Liver (tissue), 9 donors: ENCODE measurements around the gene UHRF2. TPM values are rescaled to one million over a fixed set of nuclear protein-coding genes. Genes with fewer than 3 reads are reported as not detected.

Experiments used
- DNase-seq: peaks from one replicate; pipeline ENCODE4 v3.0.0-alpha.2; 2017; ENCODE audit warnings: low spot score
- H3K27ac ChIP-seq, 2 donors: one replicate each; pipeline ENCODE4 v1.7.0; 2013; ENCODE audit warnings: inconsistent platforms in 2 of 2, low read length in 2 of 2, control low read depth in 1 of 2, low read depth in 1 of 2, mild to moderate bottlenecking in 1 of 2
- H3K27me3 ChIP-seq, 4 donors: one replicate each; pipeline versions ENCODE4 v1.6.1 to v1.7.0; 2013; ENCODE audit warnings: low read length in 3 of 4, inconsistent platforms in 1 of 4, mild to moderate bottlenecking in 1 of 4, moderate library complexity in 1 of 4; ENCODE audit not compliant: control insufficient read depth in 4 of 4, insufficient read depth in 4 of 4
- H3K36me3 ChIP-seq, 4 donors: one replicate each; pipeline versions ENCODE4 v1.6.1 to v1.7.0; 2013; ENCODE audit warnings: low read length in 3 of 4, mild to moderate bottlenecking in 3 of 4, low read depth in 1 of 4, moderate library complexity in 1 of 4; ENCODE audit not compliant: control insufficient read depth in 4 of 4, insufficient read depth in 3 of 4
- H3K4me1 ChIP-seq, 4 donors: one replicate each; pipeline versions ENCODE4 v1.6.1 to v1.7.0; 2013; ENCODE audit warnings: low read length in 3 of 4, mild to moderate bottlenecking in 3 of 4, moderate library complexity in 1 of 4; ENCODE audit not compliant: control insufficient read depth in 4 of 4, insufficient read depth in 4 of 4
- H3K4me3 ChIP-seq, 3 donors: one replicate each; pipeline versions ENCODE4 v1.6.1 to v1.7.0; 2013; ENCODE audit warnings: low read length in 3 of 3, control low read depth in 1 of 3, low read depth in 1 of 3, mild to moderate bottlenecking in 1 of 3
- H3K9ac ChIP-seq, 2 donors: one replicate each; pipeline ENCODE4 v1.7.0; 2013; ENCODE audit warnings: low read length in 2 of 2, mild to moderate bottlenecking in 2 of 2, moderate library complexity in 2 of 2, control low read depth in 1 of 2, low read depth in 1 of 2
- H3K9me3 ChIP-seq, 4 donors: one replicate each; pipeline versions ENCODE4 v1.6.1 to v1.7.0; 2013; ENCODE audit warnings: low read length in 3 of 4; ENCODE audit not compliant: control insufficient read depth in 4 of 4
- FOXA2 ChIP-seq: IDR thresholded peaks from 2 replicates; pipeline ENCODE4 v1.6.1; 2016; ENCODE audit warnings: antibody characterized with exemption
- HNF4A ChIP-seq, 2 donors: conservative IDR thresholded peaks; 2 replicates each; pipeline ENCODE4 v1.6.1; 2016; ENCODE audit warnings: antibody characterized with exemption in 2 of 2, mild to moderate bottlenecking in 2 of 2
- HNF4G ChIP-seq: IDR thresholded peaks from 2 replicates; pipeline ENCODE4 v1.6.1; 2016; ENCODE audit warnings: antibody characterized with exemption
- NR2F2 ChIP-seq: IDR thresholded peaks from 2 replicates; pipeline ENCODE4 v1.6.1; 2016; ENCODE audit warnings: antibody characterized with exemption
- RAD21 ChIP-seq, 2 donors: IDR thresholded peaks; 2 replicates each; pipeline ENCODE4 v1.6.1; 2016; ENCODE audit warnings: antibody characterized with exemption in 2 of 2, mild to moderate bottlenecking in 2 of 2
- RXRA ChIP-seq, 2 donors: IDR thresholded peaks; 2 replicates each; pipeline ENCODE4 v1.6.1; 2017 to 2018; ENCODE audit warnings: antibody characterized with exemption in 2 of 2, mild to moderate bottlenecking in 1 of 2
- SP1 ChIP-seq: IDR thresholded peaks from 2 replicates; pipeline ENCODE4 v1.6.1; 2018; ENCODE audit warnings: antibody characterized with exemption, mild to moderate bottlenecking
- ZBTB33 ChIP-seq: IDR thresholded peaks from 2 replicates; pipeline ENCODE4 v1.6.1; 2016; ENCODE audit warnings: antibody characterized with exemption
- WGBS: extraction: QIAGEN DNeasy Blood & Tissue Kit; methylation state at CpG from one replicate; pipeline ENCODE4 v1.1.7; 2013; 5-methylcytosine and 5-hydroxymethylcytosine counted together
- polyA plus RNA-seq, 2 donors: library from polyadenylated mRNA; stranded (reverse) in 1 of 2; unstranded in 1 of 2; fragments of 200-250 nt in 1 of 2; fragments of >200 nt in 1 of 2; fragmentation: Nextera tagmentation in 1 of 2; extraction: Ambion mirVana in 1 of 2; gene quantifications; one replicate each; pipeline versions ENCODE4 v1.2.1 to v1.2.3, GENCODE V29; 2013 to 2015
- total RNA-seq, 2 donors: library from RNA; depleted of rRNA; stranded (reverse); fragments of >200 nt; gene quantifications; one replicate each; pipeline ENCODE4 v1.2.3, GENCODE V29; 2014
- TF ChIP-seq, protein P1 (sequence below): IDR thresholded peaks from 2 replicates; pipeline ENCODE4 v1.6.1; 2016; ENCODE audit warnings: antibody characterized with exemption
- donor health status: healthy.
- donor health status: healthy.
- donor health status: healthy.
- donor health status: healthy.
- donor health status: healthy.

UHRF2 gene
- total and polyA plus RNA-seq, 4 donors: 5.7 to 34.1 (median 16.9) TPM

GRCh38 chr9:6418764-6419163 is 5.8 kb downstream of the UHRF2 start:
- Histone ChIP-seq H3K27me3 (no peaks in the 10 kb centered on the region), H3K4me1 (peaks cover 2 to 21% (median 10%) of the 10 kb centered on the region in 4 donors), H3K4me3 (no peak overlapping the region), H3K9ac (no peak overlapping the region), H3K27ac (no peak overlapping the region), H3K9me3 (no peaks in the 10 kb centered on the region), H3K36me3 (no peaks in the 10 kb centered on the region)
- 80% methylated on average over 3 of the region's 3 CpGs for WGBS
- DNase-seq: no peak
- no peak for TF ChIP-seq NR2F2

- Histone ChIP-seq H3K9ac (no peak overlapping the region), H3K36me3 (no peaks in the 10 kb centered on the region), H3K4me3 (no peak overlapping the region), H3K9me3 (no peaks in the 10 kb centered on the region), H3K4me1 (peaks cover 0 to 6% (median 1%) of the 10 kb centered on the region in 4 donors), H3K27me3 (no peaks in the 10 kb centered on the region), H3K27ac (no peak overlapping the region)
- no peak for DNase-seq
- TF ChIP-seq NR2F2 (no peak), RXRA (IDR thresholded peaks at IDR 0.05) (no peak), HNF4A (conservative IDR thresholded peaks at IDR 0.05) (no peak), RAD21 (IDR thresholded peaks at IDR 0.05) (no peak), HNF4G (no peak), ZBTB33 (no peak)
- TF ChIP-seq, protein P1, sequence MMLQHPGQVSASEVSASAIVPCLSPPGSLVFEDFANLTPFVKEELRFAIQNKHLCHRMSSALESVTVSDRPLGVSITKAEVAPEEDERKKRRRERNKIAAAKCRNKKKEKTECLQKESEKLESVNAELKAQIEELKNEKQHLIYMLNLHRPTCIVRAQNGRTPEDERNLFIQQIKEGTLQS: no peak
- 82% methylated on average over 1 of the region's 1 CpG for WGBS
Observed at GRCh38 chr9:6424940-6425339, 11.9 kb downstream of the UHRF2 start.

DNA sequence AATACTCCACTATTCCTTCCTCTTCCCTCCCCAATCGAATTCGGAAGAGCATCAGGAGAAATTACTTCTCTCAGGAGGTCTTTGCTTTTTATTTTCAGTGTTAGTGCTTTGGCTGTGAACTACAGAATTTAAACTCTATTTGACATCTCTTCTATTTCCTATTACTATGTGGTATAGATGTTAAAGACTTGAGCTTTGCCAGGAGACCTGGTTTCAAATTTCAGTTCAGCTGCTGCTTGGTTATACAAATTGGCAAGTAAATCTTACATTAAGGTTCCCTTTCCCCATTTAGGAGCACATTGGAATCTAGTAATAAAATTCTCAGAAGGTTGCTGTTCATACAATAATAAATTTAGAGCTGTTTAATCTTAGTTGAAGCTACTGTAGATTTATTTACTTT is 13.1 kb downstream of the UHRF2 start:
- no peak overlapping the region for H3K4me3 ChIP-seq
- no peaks in the 10 kb centered on the region for H3K9me3 ChIP-seq
- no peaks in the 10 kb centered on the region for H3K27me3 ChIP-seq
- peaks cover 0 to 6% (median under 1%) of the 10 kb centered on the region in 4 donors for H3K4me1 ChIP-seq
- no peak for TF ChIP-seq ZBTB33
- TF ChIP-seq SP1: no peak
- no peak for TF ChIP-seq FOXA2
- no peak for TF ChIP-seq HNF4G
- no peak overlapping the region for H3K27ac ChIP-seq
- no peak for DNase-seq
- H3K36me3 ChIP-seq: no peaks in the 10 kb centered on the region
- WGBS: 97% methylated on average over 2 of the region's 2 CpGs
- no peak overlapping the region for H3K9ac ChIP-seq
